ENCODE data around the gene CTNNA3.

CTNNA3 gene

GRCh38 chr10:65950075-65950474 lies 1745.9 kb downstream of the CTNNA3 start:
- Histone ChIP-seq H3K4me1 (ENCODE audit: control insufficient read depth, insufficient read depth, low read length) (no peaks in the 10 kb centered on the region), H3K27ac (ENCODE audit: low read depth, low read length) (no peak overlapping the region), H3K4me3 (ENCODE audit: low read depth, low read length) (no peak overlapping the region), H3K9ac (ENCODE audit: low read length) (no peak overlapping the region), H3K27me3 (ENCODE audit: control insufficient read depth, insufficient read depth, low read length) (no peaks in the 10 kb centered on the region), H3K9me3 (ENCODE audit: control insufficient read depth, insufficient read depth, low read depth, low read length) (no peaks in the 10 kb centered on the region), H3K36me3 (ENCODE audit: control insufficient read depth, insufficient read depth, low read length) (no peaks in the 10 kb centered on the region)

- H3K27me3 ChIP-seq (ENCODE audit: control insufficient read depth, insufficient read depth, low read length), result no peaks in the 10 kb centered on the region
- H3K4me3 ChIP-seq (ENCODE audit: low read depth, low read length), result no peak overlapping the region
- H3K4me1 ChIP-seq (ENCODE audit: control insufficient read depth, insufficient read depth, low read length), result no peaks in the 10 kb centered on the region
- H3K9ac ChIP-seq (ENCODE audit: low read length), result no peak overlapping the region
- H3K9me3 ChIP-seq (ENCODE audit: control insufficient read depth, insufficient read depth, low read depth, low read length), result no peaks in the 10 kb centered on the region
- H3K27ac ChIP-seq (ENCODE audit: low read depth, low read length), result no peak overlapping the region
- no peaks in the 10 kb centered on the region for H3K36me3 ChIP-seq (ENCODE audit: control insufficient read depth, insufficient read depth, low read length)
Measured at GRCh38 chr10:65949526-65949925, 1746.5 kb downstream of the CTNNA3 start.

- H3K36me3 ChIP-seq (ENCODE audit: control insufficient read depth, insufficient read depth, low read length), result no peaks in the 10 kb centered on the region
- no peaks in the 10 kb centered on the region for H3K4me1 ChIP-seq (ENCODE audit: control insufficient read depth, insufficient read depth, low read length)
- no peak overlapping the region for H3K4me3 ChIP-seq (ENCODE audit: low read depth, low read length)
- H3K9ac ChIP-seq (ENCODE audit: low read length), result no peak overlapping the region
- H3K27ac ChIP-seq (ENCODE audit: low read depth, low read length), result no peak overlapping the region
- H3K9me3 ChIP-seq (ENCODE audit: control insufficient read depth, insufficient read depth, low read depth, low read length), result no peaks in the 10 kb centered on the region
- H3K27me3 ChIP-seq (ENCODE audit: control insufficient read depth, insufficient read depth, low read length), result no peaks in the 10 kb centered on the region
Measured at GRCh38 chr10:65945061-65945460, 1750.9 kb downstream of the CTNNA3 start.

- Histone ChIP-seq H3K9ac (ENCODE audit: low read length) (no peak overlapping the region), H3K36me3 (ENCODE audit: control insufficient read depth, insufficient read depth, low read length) (no peaks in the 10 kb centered on the region), H3K4me3 (ENCODE audit: low read depth, low read length) (no peak overlapping the region), H3K4me1 (ENCODE audit: control insufficient read depth, insufficient read depth, low read length) (no peaks in the 10 kb centered on the region), H3K27me3 (ENCODE audit: control insufficient read depth, insufficient read depth, low read length) (no peaks in the 10 kb centered on the region), H3K9me3 (ENCODE audit: control insufficient read depth, insufficient read depth, low read depth, low read length) (no peaks in the 10 kb centered on the region), H3K27ac (ENCODE audit: low read depth, low read length) (no peak overlapping the region)
Measured at GRCh38 chr10:65943451-65943850, 1752.5 kb downstream of the CTNNA3 start.

- no peaks in the 10 kb centered on the region for H3K4me1 ChIP-seq (ENCODE audit: control insufficient read depth, insufficient read depth, low read length)
- no peak overlapping the region for H3K4me3 ChIP-seq (ENCODE audit: low read depth, low read length)
- H3K9me3 ChIP-seq (ENCODE audit: control insufficient read depth, insufficient read depth, low read depth, low read length), result no peaks in the 10 kb centered on the region
- H3K27ac ChIP-seq (ENCODE audit: low read depth, low read length), result no peak overlapping the region
- H3K9ac ChIP-seq (ENCODE audit: low read length), result no peak overlapping the region
- H3K27me3 ChIP-seq (ENCODE audit: control insufficient read depth, insufficient read depth, low read length), result no peaks in the 10 kb centered on the region
- H3K36me3 ChIP-seq (ENCODE audit: control insufficient read depth, insufficient read depth, low read length), result no peaks in the 10 kb centered on the region
Measured at GRCh38 chr10:65940816-65941662, 1755.0 kb downstream of the CTNNA3 start.

- H3K9ac ChIP-seq (ENCODE audit: low read length), result no peak overlapping the region
- H3K9me3 ChIP-seq (ENCODE audit: control insufficient read depth, insufficient read depth, low read depth, low read length), result no peaks in the 10 kb centered on the region
- no peak overlapping the region for H3K4me3 ChIP-seq (ENCODE audit: low read depth, low read length)
- H3K4me1 ChIP-seq (ENCODE audit: control insufficient read depth, insufficient read depth, low read length), result no peaks in the 10 kb centered on the region
- H3K27ac ChIP-seq (ENCODE audit: low read depth, low read length), result no peak overlapping the region
- no peaks in the 10 kb centered on the region for H3K27me3 ChIP-seq (ENCODE audit: control insufficient read depth, insufficient read depth, low read length)
- no peaks in the 10 kb centered on the region for H3K36me3 ChIP-seq (ENCODE audit: control insufficient read depth, insufficient read depth, low read length)
Measured at GRCh38 chr10:65940105-65940504, 1755.9 kb downstream of the CTNNA3 start.

GRCh38 chr10:65931291-65932070 lies 1764.5 kb downstream of the CTNNA3 start:
- H3K36me3 ChIP-seq (ENCODE audit: control insufficient read depth, insufficient read depth, low read length), result no peaks in the 10 kb centered on the region
- no peak overlapping the region for H3K4me3 ChIP-seq (ENCODE audit: low read depth, low read length)
- no peak overlapping the region for H3K9ac ChIP-seq (ENCODE audit: low read length)
- no peaks in the 10 kb centered on the region for H3K27me3 ChIP-seq (ENCODE audit: control insufficient read depth, insufficient read depth, low read length)
- no peaks in the 10 kb centered on the region for H3K4me1 ChIP-seq (ENCODE audit: control insufficient read depth, insufficient read depth, low read length)
- H3K27ac ChIP-seq (ENCODE audit: low read depth, low read length), result no peak overlapping the region
- H3K9me3 ChIP-seq (ENCODE audit: control insufficient read depth, insufficient read depth, low read depth, low read length), result no peaks in the 10 kb centered on the region

GRCh38 chr10:65911151-65911835 lies 1784.7 kb downstream of the CTNNA3 start:
- Histone ChIP-seq H3K9ac (ENCODE audit: low read length) (no peak overlapping the region), H3K27ac (ENCODE audit: low read depth, low read length) (no peak overlapping the region), H3K4me3 (ENCODE audit: low read depth, low read length) (no peak overlapping the region), H3K27me3 (ENCODE audit: control insufficient read depth, insufficient read depth, low read length) (no peaks in the 10 kb centered on the region), H3K36me3 (ENCODE audit: control insufficient read depth, insufficient read depth, low read length) (no peaks in the 10 kb centered on the region), H3K9me3 (ENCODE audit: control insufficient read depth, insufficient read depth, low read depth, low read length) (no peaks in the 10 kb centered on the region), H3K4me1 (ENCODE audit: control insufficient read depth, insufficient read depth, low read length) (peaks cover 7% of the 10 kb centered on the region; the same call in 1 of the 2 replicates)

GRCh38 chr10:65910209-65910608 lies 1785.8 kb downstream of the CTNNA3 start:
- Histone ChIP-seq H3K4me1 (ENCODE audit: control insufficient read depth, insufficient read depth, low read length) (peaks cover 7% of the 10 kb centered on the region; the same call in 1 of the 2 replicates), H3K27me3 (ENCODE audit: control insufficient read depth, insufficient read depth, low read length) (no peaks in the 10 kb centered on the region), H3K27ac (ENCODE audit: low read depth, low read length) (no peak overlapping the region), H3K4me3 (ENCODE audit: low read depth, low read length) (no peak overlapping the region), H3K36me3 (ENCODE audit: control insufficient read depth, insufficient read depth, low read length) (no peaks in the 10 kb centered on the region), H3K9me3 (ENCODE audit: control insufficient read depth, insufficient read depth, low read depth, low read length) (no peaks in the 10 kb centered on the region), H3K9ac (ENCODE audit: low read length) (no peak overlapping the region)

GRCh38 chr10:65907199-65907712 lies 1788.7 kb downstream of the CTNNA3 start:
- no peak overlapping the region for H3K27ac ChIP-seq (ENCODE audit: low read depth, low read length)
- H3K9ac ChIP-seq (ENCODE audit: low read length), result no peak overlapping the region
- no peaks in the 10 kb centered on the region for H3K9me3 ChIP-seq (ENCODE audit: control insufficient read depth, insufficient read depth, low read depth, low read length)
- no peaks in the 10 kb centered on the region for H3K36me3 ChIP-seq (ENCODE audit: control insufficient read depth, insufficient read depth, low read length)
- no peak overlapping the region for H3K4me3 ChIP-seq (ENCODE audit: low read depth, low read length)
- peaks cover 7% of the 10 kb centered on the region; the same call in 1 of the 2 replicates for H3K4me1 ChIP-seq (ENCODE audit: control insufficient read depth, insufficient read depth, low read length)
- H3K27me3 ChIP-seq (ENCODE audit: control insufficient read depth, insufficient read depth, low read length), result no peaks in the 10 kb centered on the region

Measured in HUES6 (cell line).